Upper lobe of right lung (tissue), 1 donor: ENCODE results near the gene TENM4. TPM values are rescaled to one million over a fixed set of nuclear protein-coding genes. Genes with fewer than 3 reads are reported as not detected.
"Not testable (repeated sequence)": the region's sequence is repeated elsewhere in the genome, so short reads cannot be mapped to it uniquely, and the experiment has no call there.

Experiments used
- ATAC-seq: fragments of 200-7000 bp; cut with Tn5 transposase; one replicate; pipeline ENCODE4 v1.9.1; 2020; ENCODE audit warnings: mild to moderate bottlenecking, moderate library complexity
- DNase-seq: peaks from one replicate; pipeline ENCODE4 v3.0.0-alpha.2; 2020
- H3K27ac ChIP-seq: fragments of 200-600 bp; one replicate; pipeline ENCODE4 v1.8.0; 2022
- H3K27me3 ChIP-seq: fragments of 200-600 bp; one replicate; pipeline ENCODE4 v1.8.0; 2022; ENCODE audit warnings: mild to moderate bottlenecking
- H3K36me3 ChIP-seq: fragments of 200-600 bp; one replicate; pipeline ENCODE4 v1.8.0; 2022
- H3K4me1 ChIP-seq: fragments of 200-600 bp; one replicate; pipeline ENCODE4 v1.8.0; 2022
- H3K4me3 ChIP-seq: fragments of 200-600 bp; one replicate; pipeline ENCODE4 v1.8.0; 2022; ENCODE audit warnings: mild to moderate bottlenecking
- H3K9me3 ChIP-seq: fragments of 200-600 bp; one replicate; pipeline ENCODE4 v1.8.0; 2022
- intact Hi-C: fragments of 100-400 bp; cut with DNase I; formaldehyde crosslinking; loops from one replicate; pipeline ENCODE4 v1.11.0; 2022
- total RNA-seq: library from RNA; stranded (reverse); fragmentation: NEBNext Ultra II Directional; extraction: Animal tissue kit (Norgen Biotek cat#: 25700); gene quantifications from one replicate; pipeline ENCODE4 v1.2.1, GENCODE V29; 2021
- TF ChIP-seq, protein P1 (sequence below): fragments of 200-600 bp; IDR thresholded peaks from one replicate; pipeline ENCODE4 v1.8.0; 2022; ENCODE audit warnings: antibody characterized with exemption
- donor health status: DM: no; HTN: yes; CAD: no; lungs with severe emphysema.

TENM4 gene
- total RNA-seq, 1 donor from 2014 or later = 4.3 TPM

DNA sequence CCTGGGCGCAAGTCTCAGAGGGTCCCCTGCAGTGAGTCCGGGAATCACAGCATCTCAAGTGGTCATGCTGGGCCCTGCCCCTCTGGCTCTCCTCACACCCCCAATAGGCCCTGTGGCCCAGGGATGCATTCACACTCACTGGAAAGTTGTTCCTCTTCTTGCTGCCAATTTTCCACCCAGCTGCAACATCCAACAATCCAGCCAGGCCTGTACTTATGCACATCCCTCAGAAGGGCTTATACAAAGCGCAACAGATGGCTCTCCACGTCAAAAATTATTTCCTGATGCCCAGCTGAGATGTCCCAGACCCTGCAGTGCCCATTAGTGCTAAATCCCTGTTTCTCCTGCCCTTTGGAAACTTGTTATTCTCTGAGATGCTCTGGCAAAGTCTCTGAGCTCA, 458.4 kb downstream of the TENM4 start:
- H3K27me3 ChIP-seq = no peaks in the 10 kb centered on the region
- H3K4me3 ChIP-seq = no peak overlapping the region
- TF ChIP-seq, protein P1, sequence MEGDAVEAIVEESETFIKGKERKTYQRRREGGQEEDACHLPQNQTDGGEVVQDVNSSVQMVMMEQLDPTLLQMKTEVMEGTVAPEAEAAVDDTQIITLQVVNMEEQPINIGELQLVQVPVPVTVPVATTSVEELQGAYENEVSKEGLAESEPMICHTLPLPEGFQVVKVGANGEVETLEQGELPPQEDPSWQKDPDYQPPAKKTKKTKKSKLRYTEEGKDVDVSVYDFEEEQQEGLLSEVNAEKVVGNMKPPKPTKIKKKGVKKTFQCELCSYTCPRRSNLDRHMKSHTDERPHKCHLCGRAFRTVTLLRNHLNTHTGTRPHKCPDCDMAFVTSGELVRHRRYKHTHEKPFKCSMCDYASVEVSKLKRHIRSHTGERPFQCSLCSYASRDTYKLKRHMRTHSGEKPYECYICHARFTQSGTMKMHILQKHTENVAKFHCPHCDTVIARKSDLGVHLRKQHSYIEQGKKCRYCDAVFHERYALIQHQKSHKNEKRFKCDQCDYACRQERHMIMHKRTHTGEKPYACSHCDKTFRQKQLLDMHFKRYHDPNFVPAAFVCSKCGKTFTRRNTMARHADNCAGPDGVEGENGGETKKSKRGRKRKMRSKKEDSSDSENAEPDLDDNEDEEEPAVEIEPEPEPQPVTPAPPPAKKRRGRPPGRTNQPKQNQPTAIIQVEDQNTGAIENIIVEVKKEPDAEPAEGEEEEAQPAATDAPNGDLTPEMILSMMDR = no peak
- H3K4me1 ChIP-seq = no peaks in the 10 kb centered on the region
- no peak overlapping the region for H3K27ac ChIP-seq
- ATAC-seq (no peak), DNase-seq (no peak)
- intact Hi-C loops = no loop called here
- H3K36me3 ChIP-seq = no peaks in the 10 kb centered on the region
- no peaks in the 10 kb centered on the region for H3K9me3 ChIP-seq

DNA sequence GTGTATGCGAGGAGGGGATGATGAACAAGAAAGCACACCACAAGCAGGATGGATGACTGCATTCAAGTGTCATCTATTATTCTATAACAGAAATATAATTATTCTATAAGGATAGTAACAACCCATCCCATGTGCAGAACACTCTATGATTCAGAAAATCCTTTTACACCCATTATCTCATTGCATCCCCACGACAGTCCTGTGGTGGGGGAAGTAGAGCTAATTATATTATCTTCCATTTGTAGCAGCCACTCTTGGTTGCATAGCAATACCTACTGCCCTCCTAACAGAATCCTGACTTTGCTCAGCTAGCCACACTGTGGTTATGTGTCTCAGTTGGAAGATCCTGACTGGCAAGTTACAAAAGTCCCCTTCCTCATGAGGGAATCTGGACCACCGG, 459.7 kb downstream of the TENM4 start:
- no peak for DNase-seq
- intact Hi-C loops = no loop called here
- no peaks in the 10 kb centered on the region for H3K36me3 ChIP-seq

GRCh38 chr11:78978831-78979230, 462.0 kb downstream of the TENM4 start:
- ATAC-seq (no peak), DNase-seq (no peak)
- Histone ChIP-seq H3K4me3 (no peak overlapping the region), H3K27me3 (peaks cover 5% of the 10 kb centered on the region), H3K4me1 (no peaks in the 10 kb centered on the region), H3K36me3 (no peaks in the 10 kb centered on the region), H3K9me3 (no peaks in the 10 kb centered on the region), H3K27ac (no peak overlapping the region)
- TF ChIP-seq, protein P1 = no peak
- intact Hi-C loops = no loop called here

More for the DNA sequence above, 459.7 kb downstream of the TENM4 start:
- TF ChIP-seq, protein P1 = no peak
- Histone ChIP-seq H3K4me3 (no peak overlapping the region), H3K27ac (no peak overlapping the region), H3K9me3 (no peaks in the 10 kb centered on the region), H3K27me3 (no peaks in the 10 kb centered on the region), H3K4me1 (no peaks in the 10 kb centered on the region)
- ATAC-seq = no peak

GRCh38 chr11:78977848-78978247, 463.0 kb downstream of the TENM4 start:
- H3K27ac ChIP-seq, DNase-seq, ATAC-seq, H3K4me1 ChIP-seq, H3K36me3 ChIP-seq, H3K27me3 ChIP-seq, H3K9me3 ChIP-seq, intact Hi-C loops, H3K4me3 ChIP-seq: not testable (repeated sequence)

- H3K36me3 ChIP-seq = no peaks in the 10 kb centered on the region
- intact Hi-C loops = no loop called here
- no peaks in the 10 kb centered on the region for H3K4me1 ChIP-seq
- TF ChIP-seq, protein P1 = no peak
- H3K9me3 ChIP-seq = no peaks in the 10 kb centered on the region
- H3K27me3 ChIP-seq = peaks cover 5% of the 10 kb centered on the region
- no peak for ATAC-seq
- no peak overlapping the region for H3K4me3 ChIP-seq
- H3K27ac ChIP-seq = no peak overlapping the region
- no peak for DNase-seq
These were observed 463.8 kb downstream of the TENM4 start for GRCh38 chr11:78977009-78977408.

- ATAC-seq (no peak), DNase-seq (no peak)
These were observed 465.7 kb downstream of the TENM4 start for GRCh38 chr11:78975081-78975480.

More at GRCh38 chr11:78975081-78975480, 465.7 kb downstream of the TENM4 start:
- H3K27ac ChIP-seq = no peak overlapping the region
- intact Hi-C loops = no loop called here
- H3K9me3 ChIP-seq = no peaks in the 10 kb centered on the region
- H3K4me1 ChIP-seq = no peaks in the 10 kb centered on the region
- no peaks in the 10 kb centered on the region for H3K36me3 ChIP-seq
- TF ChIP-seq, protein P1 = no peak
- H3K27me3 ChIP-seq = peaks cover 5% of the 10 kb centered on the region
- H3K4me3 ChIP-seq = no peak overlapping the region
